A549 (cell line): ENCODE data around the gene AMACR. TPM values are rescaled to one million over a fixed set of nuclear protein-coding genes. Genes with fewer than 3 reads are reported as not detected.

Experiments
- ATAC-seq, 2 experiments: fragments of 200-7000 bp in 1 of 2; fragments of >200 bp in 1 of 2; cut with Nextera tagmentation in 1 of 2; cut with Tn5 transposase in 1 of 2; 3 replicates each; pipeline versions ENCODE4 v1.8.0 to v1.9.1; 2018 to 2020; ENCODE audit warnings: mild to moderate bottlenecking in 1 of 2, moderate library complexity in 1 of 2
- CTCF ChIA-PET: fragments of 300-600 bp; sonication (Branson Sonifier 250); formaldehyde crosslinking; extraction: SDS; loops from one replicate; lab custom pipeline; 2021; ENCODE audit warnings: antibody characterized with exemption, inconsistent platforms; lab: Yijun Ruan, JAX
- POLR2A ChIA-PET: fragments of 350-600 bp; formaldehyde crosslinking; extraction: SDS; loops from one replicate; lab custom pipeline; 2021; ENCODE audit warnings: antibody characterized with exemption, inconsistent platforms; lab: Yijun Ruan, JAX
- DNase-seq, 2 experiments: peaks; one replicate each; pipeline versions ENCODE4 v3.0.0 to v3.0.0-alpha.2; 2011 to 2016; ENCODE audit warnings: low read depth in 1 of 2, low spot score in 1 of 2
- FAIRE-seq: peaks from 2 replicates; lab custom pipeline; 2011; peaks lifted over from hg19 to GRCh38; lab: Jason Lieb, UNC
- H3K27ac ChIP-seq, 2 experiments: fragments of >200 bp; sonication (Bioruptor Twin); formaldehyde crosslinking; 3 replicates each; pipeline ENCODE4 v1.5.1; 2016 to 2017
- H3K4me1 ChIP-seq: fragments of >200 bp; sonication (Bioruptor Twin); formaldehyde crosslinking; 3 replicates; pipeline ENCODE4 v1.6.1; 2016
- H3K4me2 ChIP-seq: fragments of >200 bp; sonication (Bioruptor Twin); formaldehyde crosslinking; 3 replicates; pipeline ENCODE4 v1.6.1; 2016
- H3K4me3 ChIP-seq: fragments of >200 bp; sonication (Bioruptor Twin); formaldehyde crosslinking; 3 replicates; pipeline ENCODE4 v1.5.1; 2016
- H3K9me3 ChIP-seq: fragments of >200 bp; sonication (Bioruptor Twin); formaldehyde crosslinking; 3 replicates; pipeline ENCODE4 v1.6.1; 2016
- ATOH8 ChIP-seq: fragments of 250-450 bp; sonication (Bioruptor Pico); IDR thresholded peaks from 2 replicates; pipeline ENCODE4 v1.5.0; 2020; ENCODE audit warnings: low read depth, mild to moderate bottlenecking, moderate library complexity
- CBX2 ChIP-seq: fragments of 200-600 bp; sonication (generic); IDR thresholded peaks from 2 replicates; pipeline ENCODE4 v1.6.1; 2016; ENCODE audit warnings: low read depth, mild to moderate bottlenecking, borderline replicate concordance
- CBX8 ChIP-seq: fragments of 200-600 bp; sonication (generic); IDR thresholded peaks from 2 replicates; pipeline ENCODE4 v1.6.1; 2016
- CEBPB ChIP-seq, 2 experiments: fragments of >200 bp in 1 of 2; sonication (Bioruptor Twin) in 1 of 2; formaldehyde crosslinking in 1 of 2; IDR thresholded peaks; 2 replicates each; pipeline ENCODE4 v1.6.1; 2012 to 2016
- CHD2 ChIP-seq: fragments of 150-350 bp; IDR thresholded peaks from 2 replicates; pipeline ENCODE4 v1.6.1; 2014; ENCODE audit warnings: low read length; ENCODE audit not compliant: partially characterized antibody
- CHD4 ChIP-seq: fragments of 200-600 bp; sonication (generic); IDR thresholded peaks from 2 replicates; pipeline ENCODE4 v1.6.1; 2016; ENCODE audit warnings: antibody characterized with exemption, mild to moderate bottlenecking, borderline replicate concordance
- E2F6 ChIP-seq: IDR thresholded peaks from 2 replicates; pipeline ENCODE4 v1.6.1; 2012; ENCODE audit warnings: low read depth, borderline replicate concordance
- EHF ChIP-seq: fragments of 250-450 bp; sonication (Bioruptor Pico); IDR thresholded peaks from 2 replicates; pipeline ENCODE4 v1.5.0; 2020; ENCODE audit warnings: mild to moderate bottlenecking
- EHMT2 ChIP-seq: fragments of 200-600 bp; sonication (generic); IDR thresholded peaks from 2 replicates; pipeline ENCODE4 v1.6.1; 2016; ENCODE audit warnings: antibody characterized with exemption, low read depth, mild to moderate bottlenecking, moderate library complexity
- EP300 ChIP-seq, 2 experiments: fragments of >200 bp; sonication (Bioruptor Twin); formaldehyde crosslinking; IDR thresholded peaks; 2 replicates in 1 of 2; 3 replicates in 1 of 2; pipeline ENCODE4 v1.6.1; 2016 to 2017
- ESRRA ChIP-seq: fragments of 150-350 bp; IDR thresholded peaks from 2 replicates; pipeline ENCODE4 v1.6.1; 2014; ENCODE audit warnings: mild to moderate bottlenecking, low read length, borderline replicate concordance
- FOSB ChIP-seq: fragments of 250-450 bp; sonication (Bioruptor Pico); IDR thresholded peaks from 2 replicates; pipeline ENCODE4 v1.5.0; 2020; ENCODE audit warnings: mild to moderate bottlenecking, moderate library complexity
- GATA3 ChIP-seq: IDR thresholded peaks from 2 replicates; pipeline ENCODE4 v1.6.1; 2012; ENCODE audit warnings: borderline replicate concordance
- HDAC2 ChIP-seq: fragments of 200-600 bp; sonication (generic); IDR thresholded peaks from 2 replicates; pipeline ENCODE4 v1.6.1; 2016
- HOXB13 ChIP-seq: fragments of 250-450 bp; sonication (Bioruptor Pico); IDR thresholded peaks from 2 replicates; pipeline ENCODE4 v1.5.0; 2020; ENCODE audit warnings: low read depth, mild to moderate bottlenecking, moderate library complexity
- JUN ChIP-seq, 2 experiments: fragments of >200 bp; sonication (Bioruptor Twin); formaldehyde crosslinking; IDR thresholded peaks; 2 replicates in 1 of 2; 3 replicates in 1 of 2; pipeline ENCODE4 v1.6.1; 2016 to 2017
- JUNB ChIP-seq: fragments of >200 bp; sonication (Bioruptor Twin); formaldehyde crosslinking; IDR thresholded peaks from 2 replicates; pipeline ENCODE4 v1.6.1; 2016
- KDM5A ChIP-seq: fragments of 200-600 bp; sonication (generic); IDR thresholded peaks from 2 replicates; pipeline ENCODE4 v1.6.1; 2016; ENCODE audit warnings: antibody characterized with exemption, mild to moderate bottlenecking
- MAFK ChIP-seq: fragments of 450-650 bp; IDR thresholded peaks from 2 replicates; pipeline ENCODE4 v1.6.1; 2014; ENCODE audit not compliant: partially characterized antibody
- MAX ChIP-seq: IDR thresholded peaks from 2 replicates; pipeline ENCODE4 v1.6.1; 2012
- MYC ChIP-seq: IDR thresholded peaks from 2 replicates; pipeline ENCODE4 v1.6.1; 2012; ENCODE audit warnings: mild to moderate bottlenecking, inconsistent platforms, low read length, improper control_type of control experiment, borderline replicate concordance
- NFE2L2 ChIP-seq: fragments of 150-350 bp; conservative IDR thresholded peaks from 2 replicates; pipeline ENCODE4 v1.6.1; 2014; ENCODE audit warnings: low read length
- NPAS2 ChIP-seq: fragments of 250-450 bp; sonication (Bioruptor Pico); IDR thresholded peaks from 2 replicates; pipeline ENCODE4 v1.8.0; 2022; ENCODE audit warnings: mild to moderate bottlenecking, moderate library complexity, borderline replicate concordance
- PBX3 ChIP-seq: IDR thresholded peaks from 2 replicates; pipeline ENCODE4 v1.6.1; 2012
- POLR2AphosphoS2 ChIP-seq: conservative IDR thresholded peaks from 2 replicates; pipeline ENCODE4 v1.6.1; 2012; ENCODE audit warnings: low read length, improper control_type of control experiment, inconsistent platforms
- RAD21 ChIP-seq, 2 experiments: fragments of >200 bp in 1 of 2; sonication (Bioruptor Twin) in 1 of 2; formaldehyde crosslinking in 1 of 2; IDR thresholded peaks in 1 of 2; conservative IDR thresholded peaks in 1 of 2; 2 replicates in 1 of 2; 3 replicates in 1 of 2; pipeline ENCODE4 v1.6.1; 2012 to 2018; ENCODE audit warnings: inconsistent platforms in 1 of 2
- RARB ChIP-seq: fragments of 250-450 bp; sonication (Bioruptor Pico); IDR thresholded peaks from 2 replicates; pipeline ENCODE4 v1.8.0; 2021; ENCODE audit warnings: mild to moderate bottlenecking, moderate library complexity
- RCOR1 ChIP-seq: fragments of 150-350 bp; IDR thresholded peaks from 2 replicates; pipeline ENCODE4 v1.6.1; 2014; ENCODE audit warnings: antibody characterized with exemption, low read length, low read depth
- RFX5 ChIP-seq: fragments of 450-650 bp; IDR thresholded peaks from 2 replicates; pipeline ENCODE4 v1.7.1; 2014; ENCODE audit warnings: antibody characterized with exemption, mild to moderate bottlenecking, moderate library complexity
- RNF2 ChIP-seq: fragments of 200-600 bp; sonication (generic); IDR thresholded peaks from 2 replicates; pipeline ENCODE4 v1.6.1; 2016; ENCODE audit warnings: low read depth, mild to moderate bottlenecking, antibody characterized with exemption, moderate library complexity, borderline replicate concordance
- USF2 ChIP-seq: fragments of 450-650 bp; IDR thresholded peaks from 2 replicates; pipeline ENCODE4 v1.6.1; 2014; ENCODE audit warnings: antibody characterized with exemption
- ZNF302 ChIP-seq: fragments of 250-450 bp; sonication (Bioruptor Pico); IDR thresholded peaks from 2 replicates; pipeline ENCODE4 v1.9.0; 2021; ENCODE audit warnings: inconsistent platforms, mild to moderate bottlenecking, moderate library complexity
- ZSCAN20 ChIP-seq: fragments of 250-450 bp; sonication (Bioruptor Pico); IDR thresholded peaks from 2 replicates; pipeline ENCODE4 v1.8.0; 2022; ENCODE audit warnings: mild to moderate bottlenecking, moderate library complexity
- WGBS: methylation state at CpG from one replicate; pipeline ENCODE4 v1.1.6; 2017; ENCODE audit errors: missing lambda C conversion rate; 5-methylcytosine and 5-hydroxymethylcytosine counted together
- polyA plus RNA-seq, 4 experiments: library from polyadenylated mRNA; depleted of rRNA in 3 of 4; stranded (reverse); fragments of >200 nt; fragmentation: RNase III in 1 of 4; extraction: RNeasy Plus Mini Kit Qiagen cat#74134 plus additional on column Dnase treatment in 1 of 4; gene quantifications; 2 replicates in 3 of 4; 3 replicates in 1 of 4; pipeline ENCODE4 v1.2.3, GENCODE V29; 2011 to 2017

The AMACR gene
- polyA plus RNA-seq, 2 of the 4 experiments (the other 2 are of a cell fraction): 21.1 to 30.1 TPM

- Histone ChIP-seq H3K4me3 (no peak overlapping the region), H3K4me2 (no peak overlapping the region), H3K4me1 (peaks cover 4% of the 10 kb centered on the region; the same call in 2 of the 3 replicates), H3K27ac (no peak overlapping the region), H3K9me3 (no peaks in the 10 kb centered on the region)
- POLR2A ChIA-PET: interaction anchor here (1.1 kb wide), 1 partner anchor 13 kb away, joined by 3 read pairs; no protein-coding TSS in a partner anchor
- TF ChIP-seq FOSB (CRISPR knock-in tag) (no peak), HDAC2 (no peak), MYC (no peak), CBX2 (no peak), RARB (no peak), MAX (no peak), EHMT2 (no peak), GATA3 (no peak), JUN (IDR thresholded peaks at IDR 0.05) (no peak), ZNF302 (CRISPR knock-in tag) (no peak), NFE2L2 (no peak), CBX8 (no peak)
- FAIRE-seq: no peak
- no peak for DNase-seq
- ATAC-seq: no peak
- 78% methylated on average over 2 of the region's 2 CpGs for WGBS
- CTCF ChIA-PET: interaction anchor here (0.7 to 3.9 kb wide), 7 partner anchors 11 to 470 kb away, joined by 3 to 22 read pairs (median 6); no protein-coding TSS in a partner anchor
Measured at GRCh38 chr5:33995865-33996264, 12.0 kb downstream of the AMACR start.

- no peak overlapping the region for H3K4me3 ChIP-seq
- DNase-seq (no peak), ATAC-seq (no peak), FAIRE-seq (no peak)
- WGBS: 62% methylated on average over 1 of the region's 1 CpG
- ChIA-PET POLR2A (no interaction called here), CTCF (no interaction called here)
- no peak overlapping the region for H3K27ac ChIP-seq
- TF ChIP-seq MAFK: no peak
- TF ChIP-seq RCOR1: no peak
- TF ChIP-seq E2F6: no peak
- no peak for TF ChIP-seq POLR2AphosphoS2
- no peak for TF ChIP-seq JUNB
- no peak for TF ChIP-seq EHF (CRISPR knock-in tag)
- no peak for TF ChIP-seq FOSB (CRISPR knock-in tag)
- TF ChIP-seq PBX3: no peak
- no peak for TF ChIP-seq ZSCAN20 (CRISPR knock-in tag)
- H3K4me2 ChIP-seq: no peak overlapping the region
- peaks cover 4% of the 10 kb centered on the region; the same call in 2 of the 3 replicates for H3K4me1 ChIP-seq
- H3K9me3 ChIP-seq: no peaks in the 10 kb centered on the region
Measured at GRCh38 chr5:33994845-33995244, 13.0 kb downstream of the AMACR start.

GRCh38 chr5:33992864-33993263 lies 15.0 kb downstream of the AMACR start:
- DNase-seq (no peak), FAIRE-seq (no peak), ATAC-seq (no peak)
- Histone ChIP-seq H3K9me3 (no peaks in the 10 kb centered on the region), H3K4me3 (no peak overlapping the region), H3K4me1 (peaks cover 4% of the 10 kb centered on the region; the same call in 2 of the 3 replicates), H3K4me2 (no peak overlapping the region), H3K27ac (no peak overlapping the region)
- CTCF ChIA-PET: no interaction called here
- POLR2A ChIA-PET: no interaction called here
- WGBS: 95% methylated on average over 2 of the region's 2 CpGs
- no peak for TF ChIP-seq KDM5A
- TF ChIP-seq FOSB (CRISPR knock-in tag): no peak
- TF ChIP-seq E2F6: no peak
- TF ChIP-seq RAD21 (conservative IDR thresholded peaks at IDR 0.05 in 1 of 2, IDR thresholded peaks at IDR 0.05 in 1 of 2): no peak
- TF ChIP-seq ESRRA: no peak
- TF ChIP-seq HDAC2: no peak
- no peak for TF ChIP-seq RFX5
- no peak for TF ChIP-seq CEBPB (IDR thresholded peaks at IDR 0.05)
- TF ChIP-seq ATOH8 (CRISPR knock-in tag): no peak
- no peak for TF ChIP-seq ZNF302 (CRISPR knock-in tag)
- TF ChIP-seq CHD4: no peak
- no peak for TF ChIP-seq CHD2
- no peak for TF ChIP-seq HOXB13 (CRISPR knock-in tag)
- TF ChIP-seq RNF2: no peak
- no peak for TF ChIP-seq NPAS2 (CRISPR knock-in tag)
- TF ChIP-seq MYC: no peak
- TF ChIP-seq USF2: no peak
- no peak for TF ChIP-seq EP300 (IDR thresholded peaks at IDR 0.05)
- TF ChIP-seq EHF (CRISPR knock-in tag): no peak
